Activated CD8-positive, alpha-beta T cell treated with anti-CD3 and anti-CD28 coated beads for 36 hours (primary cell): Measurements from ENCODE around the gene AHR. TPM values are rescaled to one million over a fixed set of nuclear protein-coding genes. Genes with fewer than 3 reads are reported as not detected.
"Not testable (repeated sequence)": the region's sequence is repeated elsewhere in the genome, so short reads cannot be mapped to it uniquely, and the experiment has no call there.

ENCODE experiments used
- ATAC-seq: fragments of 200-7000 bp; cut with Tn5 transposase; one replicate; pipeline ENCODE4 v1.10.0; 2021; ENCODE audit warnings: mild to moderate bottlenecking, moderate library complexity
- CTCF ChIA-PET: fragments of 350-600 bp; sonication (Branson Sonifier 250); formaldehyde crosslinking; loops from one replicate; lab custom pipeline; 2021; ENCODE audit warnings: antibody characterized with exemption; lab: Charles Lee
- POLR2A ChIA-PET: fragments of 350-600 bp; sonication (Branson Sonifier 250); formaldehyde crosslinking; loops from one replicate; lab custom pipeline; 2021; ENCODE audit warnings: antibody characterized with exemption; lab: Charles Lee
- DNase-seq: peaks from one replicate; pipeline ENCODE4 v3.0.0-alpha.2; 2020
- H3K27ac Mint-ChIP-seq: one replicate; pipeline ENCODE4 v1.8.0; 2021; ENCODE audit warnings: mild to moderate bottlenecking, mixed read lengths
- H3K27me3 Mint-ChIP-seq: one replicate; pipeline ENCODE4 v1.8.0; 2021; ENCODE audit warnings: mixed read lengths
- H3K36me3 Mint-ChIP-seq: one replicate; pipeline ENCODE4 v1.8.0; 2021; ENCODE audit warnings: low read depth, mixed read lengths
- H3K4me1 Mint-ChIP-seq: one replicate; pipeline ENCODE4 v1.8.0; 2021; ENCODE audit warnings: low read depth, mixed read lengths
- H3K4me3 Mint-ChIP-seq: one replicate; pipeline ENCODE4 v1.8.0; 2021; ENCODE audit warnings: mild to moderate bottlenecking, moderate library complexity, mixed read lengths
- H3K9me3 Mint-ChIP-seq: one replicate; pipeline ENCODE4 v1.8.0; 2021; ENCODE audit warnings: mixed read lengths
- intact Hi-C: fragments of 100-400 bp; cut with micrococcal nuclease; formaldehyde crosslinking; loops from one replicate; pipeline ENCODE4 v1.10.0; 2022
- total RNA-seq, 2 experiments: library from RNA; stranded (reverse); gene quantifications; one replicate each; pipeline ENCODE4 v1.2.3, GENCODE V29; 2021
- TF ChIP-seq, protein P1 (sequence below): fragments of 200-600 bp; IDR thresholded peaks from one replicate; pipeline ENCODE4 v1.8.0; 2022; ENCODE audit warnings: antibody characterized with exemption, mild to moderate bottlenecking

AHR gene
- total RNA-seq, 2 experiments from 2014 or later, result 32.1 to 33.4 TPM

DNA sequence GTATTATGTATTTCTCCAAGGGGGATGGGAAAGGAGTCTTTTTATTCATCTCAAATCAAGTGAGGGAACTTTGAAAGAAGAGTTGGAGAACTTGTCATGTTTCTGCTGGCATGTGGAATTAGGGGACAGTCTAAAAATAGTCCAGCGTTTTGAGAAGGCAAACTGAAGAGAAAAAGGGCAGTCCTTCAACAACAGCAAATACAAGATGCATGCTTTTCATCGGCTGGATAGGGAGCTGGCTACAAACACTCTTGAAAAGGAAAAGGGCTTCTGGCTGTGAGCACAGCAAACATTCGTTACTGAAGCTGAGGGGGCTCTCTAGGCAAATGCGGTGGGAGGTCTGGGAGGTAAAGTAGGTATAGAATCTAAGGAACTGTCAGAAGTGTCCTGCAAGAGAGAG lies 91.9 kb downstream of the AHR start:
- TF ChIP-seq, protein P1, sequence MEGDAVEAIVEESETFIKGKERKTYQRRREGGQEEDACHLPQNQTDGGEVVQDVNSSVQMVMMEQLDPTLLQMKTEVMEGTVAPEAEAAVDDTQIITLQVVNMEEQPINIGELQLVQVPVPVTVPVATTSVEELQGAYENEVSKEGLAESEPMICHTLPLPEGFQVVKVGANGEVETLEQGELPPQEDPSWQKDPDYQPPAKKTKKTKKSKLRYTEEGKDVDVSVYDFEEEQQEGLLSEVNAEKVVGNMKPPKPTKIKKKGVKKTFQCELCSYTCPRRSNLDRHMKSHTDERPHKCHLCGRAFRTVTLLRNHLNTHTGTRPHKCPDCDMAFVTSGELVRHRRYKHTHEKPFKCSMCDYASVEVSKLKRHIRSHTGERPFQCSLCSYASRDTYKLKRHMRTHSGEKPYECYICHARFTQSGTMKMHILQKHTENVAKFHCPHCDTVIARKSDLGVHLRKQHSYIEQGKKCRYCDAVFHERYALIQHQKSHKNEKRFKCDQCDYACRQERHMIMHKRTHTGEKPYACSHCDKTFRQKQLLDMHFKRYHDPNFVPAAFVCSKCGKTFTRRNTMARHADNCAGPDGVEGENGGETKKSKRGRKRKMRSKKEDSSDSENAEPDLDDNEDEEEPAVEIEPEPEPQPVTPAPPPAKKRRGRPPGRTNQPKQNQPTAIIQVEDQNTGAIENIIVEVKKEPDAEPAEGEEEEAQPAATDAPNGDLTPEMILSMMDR, result no peak
- ATAC-seq, result no peak
- Mint-ChIP-seq H3K4me1 (no peaks in the 10 kb centered on the region), H3K36me3 (peaks cover 3% of the 10 kb centered on the region), H3K27ac (no peak overlapping the region), H3K27me3 (peaks cover 9% of the 10 kb centered on the region), H3K4me3 (no peak overlapping the region), H3K9me3 (peaks cover 22% of the 10 kb centered on the region)
- POLR2A ChIA-PET, result no interaction called here
- intact Hi-C loops, result no loop called here
- no peak for DNase-seq
- CTCF ChIA-PET, result no interaction called here

DNA sequence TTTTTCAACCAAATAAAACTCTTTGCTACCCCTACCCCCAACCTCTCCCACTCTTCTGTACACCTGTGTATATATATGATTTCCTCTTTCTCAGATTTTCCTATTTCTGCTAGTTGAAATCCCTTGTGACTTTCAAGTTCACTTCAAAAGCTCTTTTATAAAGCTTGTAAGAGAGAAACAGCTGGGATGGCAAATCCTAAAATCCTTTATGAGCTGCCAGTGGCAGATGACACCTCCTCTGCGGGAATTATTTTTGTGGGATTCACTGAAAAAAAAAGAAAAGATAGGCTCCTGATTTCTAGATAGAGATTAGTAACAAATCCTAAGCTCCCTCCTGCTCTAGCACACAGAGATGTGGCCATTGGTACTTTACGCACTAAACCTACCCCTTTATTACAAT lies 92.9 kb downstream of the AHR start:
- Mint-ChIP-seq H3K4me1 (no peaks in the 10 kb centered on the region), H3K36me3 (peaks cover 3% of the 10 kb centered on the region), H3K27ac (no peak overlapping the region), H3K27me3 (peaks cover 9% of the 10 kb centered on the region), H3K4me3 (no peak overlapping the region), H3K9me3 (peaks cover 22% of the 10 kb centered on the region)
- ChIA-PET POLR2A (no interaction called here), CTCF (interaction anchor here (0.5 kb wide), 1 partner anchor 337 kb away, joined by 3 read pairs; no protein-coding TSS in a partner anchor)
- intact Hi-C loops, result no loop called here
- ATAC-seq (no peak), DNase-seq (no peak)
- TF ChIP-seq, protein P1, result no peak

DNA sequence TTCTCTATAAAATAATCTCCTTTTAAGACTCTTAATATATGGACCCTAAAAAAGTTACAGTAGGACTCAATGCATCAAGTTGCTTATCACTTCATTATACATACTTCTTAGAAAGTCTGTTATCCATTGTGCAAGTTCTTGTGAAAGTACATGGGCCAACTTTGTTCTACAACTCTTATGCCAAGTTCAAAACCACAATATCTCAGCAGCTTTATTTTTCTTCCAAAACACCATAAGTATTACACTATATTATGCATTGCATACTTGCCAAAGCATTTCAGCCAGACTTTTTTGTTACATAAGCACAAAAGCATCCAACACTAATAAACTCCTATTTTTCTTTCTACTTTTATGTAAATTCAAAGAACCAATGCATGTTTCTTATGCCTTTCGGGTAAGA lies 94.4 kb downstream of the AHR start:
- ATAC-seq, result no peak
- CTCF ChIA-PET, result no interaction called here
- peaks cover 22% of the 10 kb centered on the region for H3K9me3 Mint-ChIP-seq
- TF ChIP-seq, protein P1, result no peak
- POLR2A ChIA-PET, result no interaction called here
- no peaks in the 10 kb centered on the region for H3K4me1 Mint-ChIP-seq
- peaks cover 3% of the 10 kb centered on the region for H3K36me3 Mint-ChIP-seq
- H3K4me3 Mint-ChIP-seq, result no peak overlapping the region
- DNase-seq, result no peak
- peaks cover 13% of the 10 kb centered on the region for H3K27me3 Mint-ChIP-seq
- intact Hi-C loops, result no loop called here
- no peak overlapping the region for H3K27ac Mint-ChIP-seq

- H3K4me3 Mint-ChIP-seq, H3K4me1 Mint-ChIP-seq, ATAC-seq, H3K36me3 Mint-ChIP-seq, CTCF ChIA-PET, POLR2A ChIA-PET, intact Hi-C loops, DNase-seq, H3K27ac Mint-ChIP-seq: not testable (repeated sequence)
- Mint-ChIP-seq H3K27me3 (peaks cover 15% of the 10 kb centered on the region), H3K9me3 (peaks cover 22% of the 10 kb centered on the region)
Measured at GRCh38 chr7:17394563-17394962, 96.1 kb downstream of the AHR start.
